Ovary (tissue), 9 donors: ENCODE measurements around the gene HABP2. TPM values are rescaled to one million over a fixed set of nuclear protein-coding genes. Genes with fewer than 3 reads are reported as not detected.

Experiments
- DNase-seq, 5 donors: peaks; one replicate each; pipeline ENCODE4 v3.0.0-alpha.2; 2019 to 2020
- H3K27ac ChIP-seq, 2 donors: fragments of 200-600 bp; one replicate each; pipeline versions ENCODE4 v1.5.1 to v1.8.0; 2019 to 2022
- H3K27me3 ChIP-seq: fragments of 200-600 bp; one replicate; pipeline ENCODE4 v1.8.0; 2022
- H3K36me3 ChIP-seq: fragments of 200-600 bp; sonication (generic); one replicate; pipeline ENCODE4 v1.5.1; 2019
- H3K4me1 ChIP-seq: one replicate; pipeline ENCODE4 v1.8.1; 2013; ENCODE audit warnings: mild to moderate bottlenecking, moderate library complexity; ENCODE audit not compliant: insufficient read depth
- H3K4me3 ChIP-seq: fragments of 200-600 bp; sonication (generic); one replicate; pipeline ENCODE4 v1.5.1; 2017
- H3K9me3 ChIP-seq, 2 donors: fragments of 200-600 bp in 1 of 2; sonication (generic) in 1 of 2; one replicate each; pipeline versions ENCODE4 v1.5.1 to v1.8.1; 2013 to 2019; ENCODE audit warnings: mild to moderate bottlenecking in 1 of 2, moderate library complexity in 1 of 2
- EP300 ChIP-seq: sonication (generic); formaldehyde crosslinking; IDR thresholded peaks from one replicate; pipeline ENCODE4 v1.6.1; 2017; ENCODE audit warnings: antibody characterized with exemption
- POLR2A ChIP-seq: fragments of 450-650 bp; IDR thresholded peaks from one replicate; pipeline ENCODE4 v1.6.1; 2017; ENCODE audit warnings: antibody characterized with exemption, mild to moderate bottlenecking, moderate library complexity
- WGBS, 3 donors: extraction: QIAGEN DNeasy Blood & Tissue Kit in 1 of 3; methylation state at CpG; one replicate each; pipeline versions ENCODE4 v1.1.5 to v1.1.7; 2013 to 2017; 5-methylcytosine and 5-hydroxymethylcytosine counted together
- intact Hi-C, 4 donors: fragments of 100-400 bp; cut with DNase I; formaldehyde crosslinking; loops; one replicate each; pipeline versions ENCODE4 v1.11.0 to v1.15.1; 2022 to 2023
- polyA plus RNA-seq, 2 donors: library from polyadenylated mRNA; stranded (reverse); fragments of 200-250 nt in 1 of 2; fragments of 350-450 nt in 1 of 2; fragmentation: Illumina TruSeq in 1 of 2; extraction: RNeasy Lipid Tissue Mini Kit (QIAGEN cat#74804) in 1 of 2; gene quantifications; one replicate each; pipeline ENCODE4 v1.2.3, GENCODE V29; 2013 to 2014
- total RNA-seq, 7 donors: library from RNA; depleted of rRNA in 2 of 7; stranded (reverse); fragments of >200 nt in 2 of 7; fragmentation: NEBNext Ultra II Directional in 3 of 7; extraction: Animal tissue kit (Norgen Biotek cat#: 25700) in 3 of 7; gene quantifications; one replicate each; pipeline versions ENCODE4 v1.1.0 to v1.2.4, GENCODE V29; 2016 to 2023
- TF ChIP-seq, protein P1 (sequence below), 3 donors: fragments of 450-650 bp in 2 of 3; fragments of 200-600 bp in 1 of 3; IDR thresholded peaks; one replicate each; pipeline versions ENCODE4 v1.5.1 to v1.8.0; 2016 to 2022; ENCODE audit warnings: antibody characterized with exemption in 3 of 3, mild to moderate bottlenecking in 1 of 3
- donor health status: DM: no; HTN: no; CAD: no; lungs with moderate emphysema.
- donor health status: DM: no; HTN: no; CAD: no.
- donor health status: Bipolar disorder and iron deficiency.
- donor health status: DM: yes; HTN: yes; CAD: no.
- donor health status: DM: no; HTN: no; CAD: no.
- donor health status: DM: yes; HTN: yes; CAD: no.

HABP2 gene
- total and polyA plus RNA-seq, 9 donors = 0.07 to 2.3 (median 0.19) TPM; not detected in 3

DNA sequence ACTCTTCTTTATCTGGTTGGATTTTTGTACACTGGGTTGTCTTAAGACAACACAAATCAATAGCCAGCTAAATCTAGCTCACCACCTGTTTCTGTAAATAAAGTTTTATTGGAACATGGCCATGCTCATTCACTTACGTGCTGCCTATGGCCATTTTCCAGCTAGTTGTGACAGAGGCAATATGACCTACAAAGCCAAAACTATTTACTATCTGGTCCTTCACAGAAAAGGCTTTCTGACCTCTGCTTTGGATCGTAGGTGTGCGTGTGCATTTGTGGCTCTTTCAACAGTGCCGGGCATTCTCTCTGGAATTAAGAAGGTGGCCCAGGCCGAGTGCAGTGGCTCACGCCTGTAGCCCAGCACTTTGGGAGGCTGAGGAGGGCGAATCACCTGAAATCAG, 65.5 kb downstream of the HABP2 start:
- no peak overlapping the region for H3K4me3 ChIP-seq
- DNase-seq = no peak
- WGBS, 3 donors = 74 to 77% (median 75%) methylated on average over 7 of the region's 7 CpGs
- no peaks in the 10 kb centered on the region for H3K9me3 ChIP-seq
- no peaks in the 10 kb centered on the region for H3K36me3 ChIP-seq
- no peak overlapping the region for H3K27ac ChIP-seq
- H3K27me3 ChIP-seq = no peaks in the 10 kb centered on the region
- no peaks in the 10 kb centered on the region for H3K4me1 ChIP-seq
- intact Hi-C loops = no loop called here
- no peak for TF ChIP-seq POLR2A
- TF ChIP-seq EP300 = no peak
- TF ChIP-seq, protein P1, sequence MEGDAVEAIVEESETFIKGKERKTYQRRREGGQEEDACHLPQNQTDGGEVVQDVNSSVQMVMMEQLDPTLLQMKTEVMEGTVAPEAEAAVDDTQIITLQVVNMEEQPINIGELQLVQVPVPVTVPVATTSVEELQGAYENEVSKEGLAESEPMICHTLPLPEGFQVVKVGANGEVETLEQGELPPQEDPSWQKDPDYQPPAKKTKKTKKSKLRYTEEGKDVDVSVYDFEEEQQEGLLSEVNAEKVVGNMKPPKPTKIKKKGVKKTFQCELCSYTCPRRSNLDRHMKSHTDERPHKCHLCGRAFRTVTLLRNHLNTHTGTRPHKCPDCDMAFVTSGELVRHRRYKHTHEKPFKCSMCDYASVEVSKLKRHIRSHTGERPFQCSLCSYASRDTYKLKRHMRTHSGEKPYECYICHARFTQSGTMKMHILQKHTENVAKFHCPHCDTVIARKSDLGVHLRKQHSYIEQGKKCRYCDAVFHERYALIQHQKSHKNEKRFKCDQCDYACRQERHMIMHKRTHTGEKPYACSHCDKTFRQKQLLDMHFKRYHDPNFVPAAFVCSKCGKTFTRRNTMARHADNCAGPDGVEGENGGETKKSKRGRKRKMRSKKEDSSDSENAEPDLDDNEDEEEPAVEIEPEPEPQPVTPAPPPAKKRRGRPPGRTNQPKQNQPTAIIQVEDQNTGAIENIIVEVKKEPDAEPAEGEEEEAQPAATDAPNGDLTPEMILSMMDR (IDR thresholded peaks at IDR 0.05) = no peak

DNA sequence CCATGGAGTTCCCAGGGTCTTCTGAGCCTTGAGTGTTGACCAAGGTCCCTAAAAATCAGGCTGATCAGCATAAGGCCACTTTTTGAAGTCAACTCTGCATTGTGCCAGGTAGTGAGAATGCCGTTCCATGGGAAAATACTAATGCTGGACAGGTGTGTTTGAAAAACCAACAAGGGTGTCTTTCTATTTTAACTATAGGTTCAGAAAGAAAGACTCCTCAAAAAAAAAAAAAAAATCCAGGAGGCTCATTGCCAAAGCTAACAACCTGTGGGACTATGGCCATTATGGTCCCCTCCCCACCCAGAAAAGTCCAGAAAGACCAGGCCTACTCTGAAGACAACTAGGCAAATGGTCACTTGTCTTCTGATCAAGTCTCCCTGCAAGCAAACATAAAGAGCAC, 66.5 kb downstream of the HABP2 start:
- intact Hi-C loops = no loop called here
- no peak for TF ChIP-seq EP300
- TF ChIP-seq, protein P1 (IDR thresholded peaks at IDR 0.05) = no peak
- TF ChIP-seq POLR2A = no peak

DNA sequence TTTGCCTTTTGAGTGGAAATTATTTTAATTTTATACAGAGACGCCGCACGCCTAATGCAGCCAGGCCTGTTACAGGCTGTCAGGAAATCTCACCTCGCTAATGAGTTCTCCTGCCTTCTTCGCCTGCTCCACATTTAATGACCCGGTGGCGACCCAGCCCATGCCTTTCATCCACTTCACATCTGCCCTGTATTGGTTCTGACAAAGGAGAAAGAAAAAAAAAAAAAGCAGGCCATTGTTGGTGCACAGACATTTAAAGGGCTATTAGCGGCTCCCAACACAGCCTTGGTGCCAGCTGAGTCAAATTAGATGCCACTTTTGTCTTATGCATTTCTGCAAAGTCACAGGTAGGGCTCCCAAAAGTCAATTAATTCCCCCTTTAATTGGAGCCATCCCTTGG, 67.7 kb downstream of the HABP2 start:
- TF ChIP-seq POLR2A (no peak), EP300 (no peak)
- TF ChIP-seq, protein P1 (IDR thresholded peaks at IDR 0.05) = no peak
- 58 to 66% (median 64%) methylated on average over 8 of the region's 8 CpGs for WGBS, 3 donors
- H3K9me3 ChIP-seq = no peaks in the 10 kb centered on the region
- H3K36me3 ChIP-seq = no peaks in the 10 kb centered on the region
- H3K27ac ChIP-seq = no peak overlapping the region
- intact Hi-C loops = no loop called here
- no peak overlapping the region for H3K4me3 ChIP-seq
- DNase-seq = no peak
- no peaks in the 10 kb centered on the region for H3K27me3 ChIP-seq
- no peaks in the 10 kb centered on the region for H3K4me1 ChIP-seq

More for the DNA sequence above, 66.5 kb downstream of the HABP2 start:
- 93 to 96% (median 93%) methylated on average over 1 of the region's 1 CpG for WGBS, 3 donors
- no peaks in the 10 kb centered on the region for H3K36me3 ChIP-seq
- DNase-seq = no peak
- H3K9me3 ChIP-seq = no peaks in the 10 kb centered on the region
- no peaks in the 10 kb centered on the region for H3K27me3 ChIP-seq
- H3K4me1 ChIP-seq = no peaks in the 10 kb centered on the region
- H3K27ac ChIP-seq = no peak overlapping the region
- no peak overlapping the region for H3K4me3 ChIP-seq

DNA sequence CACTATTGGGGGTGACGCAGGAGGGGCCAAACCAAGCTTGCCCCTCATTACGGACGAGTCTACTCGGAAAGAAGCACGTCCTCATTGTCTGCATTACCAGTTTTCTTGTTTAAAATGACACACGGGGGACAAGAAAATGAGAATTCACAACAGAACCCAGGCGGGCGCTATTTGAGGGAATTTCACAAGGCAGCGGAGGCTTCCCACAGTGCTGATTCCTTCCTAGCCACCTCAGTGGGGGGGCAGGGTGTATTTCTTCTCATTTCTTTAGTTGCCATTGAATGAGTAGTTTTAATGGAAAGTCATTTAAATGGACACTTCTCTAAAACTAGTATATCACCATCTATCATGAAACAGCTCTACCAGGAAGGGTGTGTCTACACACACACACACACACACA, 68.1 kb downstream of the HABP2 start:
- no peak for DNase-seq
- Histone ChIP-seq H3K9me3 (no peaks in the 10 kb centered on the region), H3K27me3 (no peaks in the 10 kb centered on the region), H3K4me3 (no peak overlapping the region), H3K27ac (no peak overlapping the region), H3K36me3 (no peaks in the 10 kb centered on the region), H3K4me1 (no peaks in the 10 kb centered on the region)
- intact Hi-C loops = no loop called here
- 75 to 81% (median 76%) methylated on average over 9 of the region's 9 CpGs for WGBS, 3 donors
- TF ChIP-seq, protein P1 (IDR thresholded peaks at IDR 0.05) = no peak

- no peak for TF ChIP-seq POLR2A
- no peak for TF ChIP-seq EP300
- TF ChIP-seq, protein P1 (IDR thresholded peaks at IDR 0.05) = no peak
- intact Hi-C loops = no loop called here
- H3K27me3 ChIP-seq = no peaks in the 10 kb centered on the region
- H3K9me3 ChIP-seq = no peaks in the 10 kb centered on the region
- H3K4me1 ChIP-seq = no peaks in the 10 kb centered on the region
- H3K4me3 ChIP-seq = no peak overlapping the region
- no peaks in the 10 kb centered on the region for H3K36me3 ChIP-seq
- WGBS, 3 donors = 80 to 89% (median 84%) methylated on average over 8 of the region's 8 CpGs
- no peak for DNase-seq
- H3K27ac ChIP-seq = no peak overlapping the region
Observed at GRCh38 chr10:113621799-113622198, 68.9 kb downstream of the HABP2 start.
